GM23338 (cell line): ENCODE data around the gene GIPC1. TPM values are rescaled to one million over a fixed set of nuclear protein-coding genes. Genes with fewer than 3 reads are reported as not detected.

Source experiments
- CTCF ChIP-seq, 2 experiments: fragments of 200-600 bp in 1 of 2; sonication (generic) in 1 of 2; conservative IDR thresholded peaks; 2 replicates each; pipeline versions ENCODE4 v1.5.1 to v1.6.1; 2016 to 2017; ENCODE audit warnings: antibody characterized with exemption in 2 of 2, low read depth in 2 of 2, mild to moderate bottlenecking in 2 of 2, moderate library complexity in 1 of 2
- JUNB ChIP-seq: IDR thresholded peaks from one replicate; pipeline ENCODE4 v1.6.1; 2016; ENCODE audit warnings: antibody characterized with exemption; ENCODE audit not compliant: unreplicated experiment
- STAT1 ChIP-seq: IDR thresholded peaks from one replicate; pipeline ENCODE4 v1.6.1; 2016; ENCODE audit warnings: antibody characterized with exemption; ENCODE audit not compliant: unreplicated experiment
- ZNF114 ChIP-seq: fragments of 250-450 bp; sonication (Bioruptor Pico); IDR thresholded peaks from 2 replicates; pipeline ENCODE4 v1.5.0; 2020; ENCODE audit warnings: mild to moderate bottlenecking, moderate library complexity
- ZNF462 ChIP-seq: fragments of 250-450 bp; sonication (Bioruptor Pico); IDR thresholded peaks from 2 replicates; pipeline ENCODE4 v1.5.0; 2020; ENCODE audit warnings: mild to moderate bottlenecking, moderate library complexity
- polyA plus RNA-seq: library from polyadenylated mRNA; unstranded; fragments of >200 nt; fragmentation: Nextera tagmentation; extraction: Ambion mirVana; gene quantifications from 2 replicates; pipeline ENCODE4 v1.2.1, GENCODE V29; 2016
- total RNA-seq: library from RNA; depleted of rRNA; stranded (reverse); fragments of >200 nt; shearing (Covaris generic); gene quantifications from 2 replicates; pipeline ENCODE4 v1.2.3, GENCODE V29; 2014

Gene GIPC1
- total and polyA plus RNA-seq, 2 experiments from 2014 or later, result 51.6 to 106 TPM

- no peak for TF ChIP-seq ZNF462 (CRISPR knock-in tag)
- TF ChIP-seq JUNB, result no peak
- no peak for TF ChIP-seq ZNF114 (CRISPR knock-in tag)
- TF ChIP-seq CTCF (conservative IDR thresholded peaks at IDR 0.05; ENCODE audit: low read depth in 2 of 2), result peak in 1 of 2 experiments; percentile 6; a peak in 1 of 4 replicates
- no peak for TF ChIP-seq STAT1
These were observed 21.8 kb downstream of the GIPC1 start (continued) for GRCh38 chr19:14473978-14474578.
